Measurements from ENCODE around the gene BRD4. TPM values are rescaled to one million over a fixed set of nuclear protein-coding genes. Genes with fewer than 3 reads are reported as not detected.

BRD4 gene
- total RNA-seq, 2 experiments from 2014 or later, result 33.6 to 143 TPM

GRCh38 chr19:15251010-15251748 lies 81.2 kb downstream of the BRD4 start:
- DNase-seq (ENCODE audit: low spot score), result no peak
- H3K27ac ChIP-seq (ENCODE audit: low read depth, low read length, poor library complexity, severe bottlenecking), result no peak overlapping the region
- no peaks in the 10 kb centered on the region for H3K4me1 ChIP-seq (ENCODE audit: insufficient read depth, low read length, poor library complexity, severe bottlenecking)
- H3K9me2 ChIP-seq (ENCODE audit: insufficient read depth, low read length), result no peaks in the 10 kb centered on the region
- no TSS peak for BruUV-seq (replicated peaks)
- intact Hi-C loops (cut with micrococcal nuclease; ENCODE audit: unreplicated experiment), result no loop called here
- H3K4me3 ChIP-seq (ENCODE audit: low read depth, low read length, poor library complexity, severe bottlenecking), result no peak overlapping the region
- no peaks in the 10 kb centered on the region for H3K9me3 ChIP-seq (ENCODE audit: low read length)
- POLR2A ChIA-PET, result interaction anchor here (0.5 kb wide), 1 partner anchor 12 kb away, joined by 3 read pairs; no protein-coding TSS in a partner anchor
- no peaks in the 10 kb centered on the region for H4K20me1 ChIP-seq (ENCODE audit: insufficient read depth, low read length)
- H2AFZ ChIP-seq (ENCODE audit: low read length), result no peak overlapping the region
- H3K4me2 ChIP-seq (ENCODE audit: low read length), result no peak overlapping the region
- CTCF ChIA-PET (ENCODE audit: unreplicated experiment), result interaction anchor here (0.7 kb wide), 1 partner anchor 8 kb away, joined by 5 read pairs; no protein-coding TSS in a partner anchor
- TF ChIP-seq CTCF (conservative IDR thresholded peaks at IDR 0.05; ENCODE audit: low read length) (no peak), EZH2phosphoT487 (IDR thresholded peaks at IDR 0.05; ENCODE audit: borderline replicate concordance, low read depth, low read length) (no peak)
- H3K36me3 ChIP-seq (ENCODE audit: insufficient read depth, low read length), result peaks cover 94% of the 10 kb centered on the region
- no peaks in the 10 kb centered on the region for H3K79me2 ChIP-seq (ENCODE audit: insufficient read depth, low read depth, low read length)

- TF ChIP-seq CTCF (conservative IDR thresholded peaks at IDR 0.05; ENCODE audit: low read length) (no peak), EZH2phosphoT487 (IDR thresholded peaks at IDR 0.05; ENCODE audit: borderline replicate concordance, low read depth, low read length) (no peak)
- Histone ChIP-seq H3K79me2 (ENCODE audit: insufficient read depth, low read depth, low read length) (no peaks in the 10 kb centered on the region), H2AFZ (ENCODE audit: low read length) (no peak overlapping the region), H3K4me3 (ENCODE audit: low read depth, low read length, poor library complexity, severe bottlenecking) (no peak overlapping the region), H3K9me3 (ENCODE audit: low read length) (no peaks in the 10 kb centered on the region), H3K4me1 (ENCODE audit: insufficient read depth, low read length, poor library complexity, severe bottlenecking) (no peaks in the 10 kb centered on the region), H3K36me3 (ENCODE audit: insufficient read depth, low read length) (peaks cover 94% of the 10 kb centered on the region), H3K27ac (ENCODE audit: low read depth, low read length, poor library complexity, severe bottlenecking) (no peak overlapping the region), H3K9me2 (ENCODE audit: insufficient read depth, low read length) (no peaks in the 10 kb centered on the region), H4K20me1 (ENCODE audit: insufficient read depth, low read length) (no peaks in the 10 kb centered on the region), H3K4me2 (ENCODE audit: low read length) (no peak overlapping the region)
- POLR2A ChIA-PET, result interaction anchor here (0.5 kb wide), 1 partner anchor 12 kb away, joined by 3 read pairs; no protein-coding TSS in a partner anchor
- DNase-seq (ENCODE audit: low spot score), result no peak
- no TSS peak for BruUV-seq (replicated peaks)
- intact Hi-C loops (cut with micrococcal nuclease; ENCODE audit: unreplicated experiment), result no loop called here
- CTCF ChIA-PET (ENCODE audit: unreplicated experiment), result interaction anchor here (0.7 kb wide), 1 partner anchor 9 kb away, joined by 5 read pairs; no protein-coding TSS in a partner anchor
Measured at GRCh38 chr19:15250640-15250993, 81.7 kb downstream of the BRD4 start.

Data from OCI-LY7 (cell line).